ENCODE data around the gene MEGF6. TPM values are rescaled to one million over a fixed set of nuclear protein-coding genes. Genes with fewer than 3 reads are reported as not detected.
A peak's percentile ranks its signal among the peaks of the same experiment; 100 is the strongest.

MEGF6 gene
- total RNA-seq, 1 experiment from 2014 or later = 8.1 TPM

DNA sequence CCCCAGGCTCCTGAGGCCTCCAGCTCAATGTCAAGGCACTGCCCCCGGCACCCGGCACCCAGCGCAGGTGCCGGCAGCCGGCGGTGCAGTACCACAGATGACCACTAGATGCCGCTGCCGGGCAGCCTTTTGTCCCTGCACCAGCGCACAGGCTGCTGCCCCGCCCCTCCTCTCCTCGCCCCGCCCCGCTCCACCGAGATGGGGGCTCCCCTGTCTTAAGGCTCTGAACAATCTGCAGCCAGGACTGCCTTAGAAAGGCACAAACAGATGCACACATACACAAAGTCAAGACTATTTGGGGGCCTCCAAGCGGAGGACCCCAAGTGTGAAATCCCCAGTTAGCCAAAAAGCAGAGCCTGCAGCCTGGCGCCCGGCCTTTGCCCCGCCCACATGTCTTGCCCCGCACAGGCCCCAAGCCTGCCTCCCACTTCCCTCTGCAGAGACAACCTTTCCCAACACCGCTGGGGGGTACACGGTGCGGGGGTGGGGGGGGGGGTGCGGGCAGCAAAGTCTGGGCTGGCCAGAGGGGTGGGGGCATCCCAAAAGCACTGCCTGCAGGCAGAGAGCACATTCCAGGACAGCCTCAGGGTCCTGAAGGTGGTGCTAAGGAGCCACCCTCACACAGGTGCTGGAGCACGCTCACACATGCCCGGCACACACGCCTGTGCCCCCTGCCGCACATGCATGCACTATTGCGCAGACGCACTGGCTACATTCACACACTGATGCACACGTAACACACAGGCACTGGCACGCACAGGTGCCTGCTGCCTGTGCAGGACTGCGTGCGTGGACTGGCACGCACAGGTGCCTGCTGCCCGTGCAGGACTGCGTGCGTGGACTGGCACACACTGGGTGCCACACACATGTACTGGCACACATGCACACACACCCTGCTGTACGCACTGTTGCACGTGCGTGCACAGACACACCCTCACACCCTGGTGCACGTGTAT, 119.7 kb downstream of the MEGF6 start:
- in situ Hi-C loops (cut with HindIII; ENCODE audit: low sequenced_read_pairs) = no loop called here
- peak; percentile 77 for DNase-seq (ENCODE audit: low spot score)

DNA sequence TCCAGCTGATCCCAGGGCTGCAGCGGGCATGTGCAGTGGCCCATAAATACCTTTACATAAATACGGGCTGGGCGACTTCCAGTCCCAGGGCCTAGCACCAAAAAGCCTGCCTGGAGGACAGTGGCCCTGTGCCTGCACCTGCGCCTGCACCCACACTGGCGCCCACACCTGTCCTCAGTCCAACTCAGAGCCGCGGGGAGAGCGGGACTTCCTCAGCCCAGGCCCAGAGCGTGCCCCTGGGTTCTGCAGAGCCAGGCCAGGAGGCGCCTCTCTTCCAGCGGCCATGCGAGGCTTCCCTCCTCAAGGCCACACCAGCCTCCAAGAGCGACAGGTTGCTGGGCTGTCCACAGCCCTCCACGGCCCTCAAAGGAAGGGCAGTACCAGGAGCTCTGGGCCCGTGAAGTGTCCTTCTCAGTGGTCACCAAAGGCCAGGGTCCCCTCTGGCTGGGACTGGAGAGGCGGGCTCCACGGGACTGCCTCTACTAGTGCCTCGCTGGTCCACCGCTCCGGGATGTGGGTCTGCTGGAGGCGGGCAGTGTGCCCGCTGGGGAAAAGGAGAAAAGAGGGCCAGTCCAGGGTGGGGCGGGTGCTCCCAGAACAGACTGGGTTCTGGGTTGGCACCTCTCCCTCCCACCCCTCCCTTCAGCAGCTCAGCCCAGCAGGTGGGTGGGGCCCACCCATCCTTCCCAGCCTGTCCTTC, 121.1 kb downstream of the MEGF6 start:
- DNase-seq (ENCODE audit: low spot score) = no peak
- in situ Hi-C loops (cut with HindIII; ENCODE audit: low sequenced_read_pairs) = no loop called here

DNA sequence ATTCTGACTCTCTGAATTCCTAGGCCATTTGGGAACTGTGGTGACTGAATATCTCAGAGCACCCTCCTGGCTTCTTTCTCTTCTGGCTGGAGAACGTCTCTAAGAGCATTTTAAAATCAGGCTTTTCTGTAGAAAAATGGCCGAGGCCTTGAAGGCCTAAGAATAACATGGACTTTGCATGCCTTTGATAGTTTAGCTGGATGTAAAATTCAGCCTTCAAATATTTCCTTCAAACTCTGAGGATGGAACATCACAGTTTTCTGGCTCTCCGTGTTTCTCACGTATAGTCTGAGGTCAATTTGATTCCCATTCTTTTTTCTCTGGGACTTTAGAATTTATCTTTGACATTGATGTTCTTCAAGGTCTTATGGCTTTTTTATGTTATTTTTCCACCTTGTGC, 122.9 kb downstream of the MEGF6 start:
- no peak for DNase-seq (ENCODE audit: low spot score)
- in situ Hi-C loops (cut with HindIII; ENCODE audit: low sequenced_read_pairs) = no loop called here

DNA sequence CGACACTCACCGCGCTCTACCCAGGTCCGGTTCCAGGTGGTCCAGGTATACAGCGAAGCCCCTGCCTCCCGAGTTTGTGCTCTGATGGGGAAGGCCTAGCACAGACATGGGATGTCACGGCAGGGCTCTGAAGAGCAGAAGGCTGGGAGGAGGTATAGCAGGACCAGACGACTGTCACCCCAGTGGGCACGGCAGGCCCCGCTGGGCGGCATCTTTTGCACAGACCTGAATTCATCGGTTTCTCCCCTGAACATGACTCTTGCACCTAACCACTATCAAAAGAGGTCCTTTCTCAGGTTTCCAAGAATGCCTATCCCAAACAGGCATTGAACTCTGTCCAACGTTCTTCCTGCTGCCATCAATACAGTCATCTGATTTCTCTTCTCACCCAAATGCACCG, 126.3 kb downstream of the MEGF6 start:
- in situ Hi-C loops (cut with HindIII; ENCODE audit: low sequenced_read_pairs) = no loop called here
- no peak for DNase-seq (ENCODE audit: low spot score)

DNA sequence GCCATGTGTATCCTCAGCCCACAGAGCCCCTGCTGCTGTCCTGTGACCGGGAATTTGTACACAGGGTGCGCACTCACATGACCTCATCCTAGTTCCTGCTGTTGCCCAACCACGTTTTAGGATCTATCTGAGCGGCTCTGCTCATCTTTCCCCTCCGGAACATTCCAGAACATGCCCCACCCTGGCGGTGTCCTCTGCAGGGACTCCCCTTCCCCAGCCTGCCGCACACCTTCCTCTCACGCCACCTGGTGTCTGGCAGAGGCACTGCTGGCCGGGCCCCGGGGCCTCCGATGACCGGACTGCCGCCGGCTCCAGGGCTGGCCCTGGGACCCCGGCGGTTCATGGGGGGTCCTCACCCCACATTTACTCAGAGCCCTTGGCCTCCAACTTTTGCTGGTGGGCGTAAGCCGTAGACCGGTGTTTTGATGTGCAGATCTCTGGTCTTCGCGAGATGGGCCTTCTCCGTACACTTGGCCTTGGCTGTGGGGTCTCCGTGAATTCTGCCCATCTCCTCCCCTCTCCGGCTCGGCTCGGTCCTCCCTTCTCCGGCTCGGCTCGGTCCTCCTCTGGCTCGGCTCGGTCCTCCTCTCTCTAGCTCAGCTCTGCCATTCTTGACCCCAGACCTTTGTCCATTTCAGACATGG, 127.4 kb downstream of the MEGF6 start:
- in situ Hi-C loops (cut with HindIII; ENCODE audit: low sequenced_read_pairs) = no loop called here
- no peak for DNase-seq (ENCODE audit: low spot score)

DNA sequence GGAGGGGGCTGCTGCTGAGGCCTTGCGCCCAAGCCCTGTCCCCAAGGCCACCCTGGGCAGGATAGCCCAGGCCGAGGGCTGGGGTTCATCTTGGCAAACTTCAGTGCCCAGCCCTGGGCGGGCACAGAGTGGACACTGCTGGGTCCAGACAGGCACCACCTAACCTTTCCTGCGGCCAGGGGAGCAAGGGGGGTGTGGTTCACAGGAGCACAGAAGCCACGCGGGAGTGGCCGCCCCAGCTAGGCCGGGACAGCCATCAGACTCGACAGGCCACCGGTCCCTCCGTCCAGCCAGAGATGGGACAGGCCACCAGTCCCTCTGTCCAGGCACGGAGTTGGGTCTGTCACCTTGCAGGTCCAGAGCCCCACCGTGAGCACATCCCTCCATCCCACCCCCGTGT, 127.9 kb downstream of the MEGF6 start:
- in situ Hi-C loops (cut with HindIII; ENCODE audit: low sequenced_read_pairs) = no loop called here
- DNase-seq (ENCODE audit: low spot score) = no peak

DNA sequence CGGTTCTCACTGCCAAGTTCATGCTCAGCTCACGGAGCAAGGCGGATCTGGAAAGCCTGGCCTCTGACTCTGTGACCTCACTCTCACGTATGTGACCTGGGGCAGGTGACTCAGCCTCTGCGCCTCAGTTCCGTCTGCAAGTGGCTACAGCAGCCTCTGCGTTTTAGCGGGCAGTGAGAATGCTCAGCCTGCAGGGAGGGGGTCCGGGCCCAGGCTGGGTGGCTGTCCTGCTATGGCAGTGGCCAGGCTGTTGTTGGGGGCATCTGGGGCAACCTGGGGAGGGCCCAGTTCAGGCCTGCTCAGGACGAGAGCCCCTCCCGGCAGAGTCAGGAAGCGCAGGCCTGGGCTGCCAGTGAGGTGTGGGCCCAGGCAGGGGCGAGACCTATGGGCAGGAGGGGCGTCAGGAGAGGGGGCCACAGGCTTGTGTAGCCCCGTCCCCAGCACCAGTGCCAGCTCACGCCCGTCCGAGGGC, 128.9 kb downstream of the MEGF6 start:
- in situ Hi-C loops (cut with HindIII; ENCODE audit: low sequenced_read_pairs) = no loop called here
- no peak for DNase-seq (ENCODE audit: low spot score)

DNA sequence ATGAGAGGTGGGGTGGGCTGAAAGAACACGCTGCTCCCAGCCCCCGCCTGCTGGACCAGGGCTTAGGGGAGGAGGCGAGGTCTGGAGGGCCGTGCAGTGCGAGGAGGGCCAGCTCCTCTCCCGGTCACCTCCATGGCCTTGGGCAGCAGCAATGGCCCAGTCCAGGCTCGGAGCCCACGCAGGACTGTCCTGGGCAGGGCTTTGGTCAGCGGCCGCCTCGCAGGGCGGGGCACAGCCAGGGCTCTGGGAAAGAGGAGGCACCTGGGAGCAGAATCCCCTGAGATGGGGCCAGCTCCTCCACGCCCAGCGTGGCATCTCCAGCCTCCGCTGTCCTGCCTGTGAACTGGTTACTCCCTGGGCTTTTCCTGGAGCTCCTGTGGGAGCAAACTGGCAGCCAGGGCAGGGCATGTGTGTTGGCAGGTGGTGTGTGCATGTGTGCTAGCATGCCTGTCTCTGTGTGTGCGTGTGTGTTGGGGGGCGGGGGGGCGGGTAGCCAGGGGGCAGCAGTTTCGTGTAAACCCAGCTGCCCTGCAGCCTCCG, 129.4 kb downstream of the MEGF6 start:
- DNase-seq (ENCODE audit: low spot score) = no peak
- in situ Hi-C loops (cut with HindIII; ENCODE audit: low sequenced_read_pairs) = no loop called here

DNA sequence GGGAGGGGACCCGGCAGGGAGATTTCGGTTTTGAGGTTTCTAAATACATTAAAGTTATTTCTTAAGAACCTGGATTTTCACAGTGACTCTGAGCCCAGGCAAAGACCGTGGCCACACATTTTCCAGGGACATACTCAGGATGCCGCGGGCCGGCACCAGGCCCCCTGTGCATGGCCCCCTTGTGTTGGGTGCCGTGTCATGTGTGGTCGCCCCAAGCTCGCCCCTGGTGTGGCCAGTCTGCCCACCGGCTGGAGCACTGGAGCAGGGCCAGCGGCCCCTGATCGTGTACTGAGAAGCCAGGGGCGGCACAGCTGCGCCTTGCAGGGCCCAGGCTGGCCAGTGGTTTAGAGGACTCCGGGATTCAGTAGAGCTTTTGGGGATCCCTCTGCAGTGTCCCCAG, 130.3 kb downstream of the MEGF6 start:
- no peak for DNase-seq (ENCODE audit: low spot score)
- in situ Hi-C loops (cut with HindIII; ENCODE audit: low sequenced_read_pairs) = no loop called here

DNA sequence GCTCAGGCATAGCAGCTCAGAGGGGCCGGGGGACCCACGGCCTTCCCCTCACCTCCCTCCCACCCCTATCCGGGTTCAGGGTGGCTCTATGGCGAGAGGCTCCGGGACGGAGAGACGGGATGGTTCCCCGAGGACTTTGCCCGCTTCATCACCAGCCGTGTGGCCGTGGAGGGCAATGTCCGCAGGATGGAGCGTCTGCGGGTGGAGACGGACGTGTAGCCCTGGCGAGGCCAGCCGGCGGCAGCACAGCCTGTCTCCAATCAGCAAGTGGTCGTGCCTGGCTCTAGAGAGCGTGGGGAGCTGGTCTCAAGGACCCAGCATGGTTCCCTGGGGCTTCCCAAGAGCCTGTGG, 131.0 kb downstream of the MEGF6 start:
- DNase-seq (ENCODE audit: low spot score) = no peak

DNA sequence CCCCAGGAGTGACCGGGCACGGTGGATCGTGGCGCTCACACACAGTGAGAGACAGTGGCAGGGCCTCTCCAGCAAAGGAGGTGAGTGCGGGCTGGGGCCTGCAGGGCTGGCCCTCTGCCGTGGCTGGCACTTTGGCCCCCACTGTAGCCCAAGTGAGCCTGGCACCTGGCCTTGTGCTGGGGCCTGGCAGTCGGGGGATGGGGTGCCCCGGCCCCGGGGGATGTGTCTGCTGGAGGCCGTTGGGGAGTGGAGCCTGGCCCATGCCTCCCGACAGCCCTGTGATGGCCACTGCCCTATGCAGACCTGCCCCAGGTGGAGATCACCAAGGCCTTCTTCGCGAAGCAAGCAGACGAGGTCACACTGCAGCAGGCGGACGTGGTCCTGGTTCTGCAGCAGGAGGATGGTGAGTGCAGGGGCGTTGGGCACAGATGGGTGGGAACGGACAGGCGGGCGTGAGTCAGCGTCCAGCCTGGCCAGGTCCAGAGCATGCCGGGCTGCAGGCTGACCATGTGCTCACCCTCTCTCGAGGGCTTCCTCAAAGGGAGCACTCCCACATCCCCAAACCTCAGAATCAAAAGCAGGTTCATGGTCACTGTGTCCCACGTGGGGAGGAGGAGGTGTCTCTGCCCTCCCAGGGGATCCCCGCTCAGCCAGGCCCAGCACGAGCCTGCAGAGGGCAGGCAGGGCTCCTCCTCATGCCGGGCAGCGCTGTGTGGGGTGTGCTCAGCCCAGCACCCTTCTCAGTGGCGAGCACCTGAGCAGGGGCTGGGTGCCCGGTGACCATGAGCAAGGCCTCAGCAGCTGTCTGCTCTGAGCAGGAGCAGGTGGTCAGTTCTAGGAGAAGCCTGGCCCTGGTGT, 131.6 kb downstream of the MEGF6 start:
- no peak for DNase-seq (ENCODE audit: low spot score)
- in situ Hi-C loops (cut with HindIII; ENCODE audit: low sequenced_read_pairs) = no loop called here

More for the DNA sequence above, 131.0 kb downstream of the MEGF6 start:
- in situ Hi-C loops (cut with HindIII; ENCODE audit: low sequenced_read_pairs) = no loop called here

DNA sequence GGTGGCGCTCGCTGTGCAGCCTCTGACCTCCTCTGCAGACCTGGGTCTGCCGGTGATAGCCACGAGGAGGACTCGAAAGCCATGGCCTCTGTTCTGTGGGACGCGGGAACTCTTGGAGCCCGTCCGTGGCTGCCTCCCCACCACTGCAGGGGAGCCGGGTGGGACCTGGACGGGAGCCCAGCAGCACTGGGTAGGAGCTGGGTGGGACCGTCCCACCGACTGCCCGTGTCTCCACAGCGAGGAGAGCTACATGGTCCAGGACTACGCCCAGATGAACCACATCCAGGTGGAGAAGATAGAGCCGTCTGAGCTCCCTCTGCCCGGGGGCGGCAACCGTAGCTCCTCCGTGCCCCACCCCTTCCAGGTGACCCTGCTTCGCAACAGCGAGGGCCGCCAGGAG, 133.1 kb downstream of the MEGF6 start:
- DNase-seq (ENCODE audit: low spot score) = no peak
- in situ Hi-C loops (cut with HindIII; ENCODE audit: low sequenced_read_pairs) = no loop called here

DNA sequence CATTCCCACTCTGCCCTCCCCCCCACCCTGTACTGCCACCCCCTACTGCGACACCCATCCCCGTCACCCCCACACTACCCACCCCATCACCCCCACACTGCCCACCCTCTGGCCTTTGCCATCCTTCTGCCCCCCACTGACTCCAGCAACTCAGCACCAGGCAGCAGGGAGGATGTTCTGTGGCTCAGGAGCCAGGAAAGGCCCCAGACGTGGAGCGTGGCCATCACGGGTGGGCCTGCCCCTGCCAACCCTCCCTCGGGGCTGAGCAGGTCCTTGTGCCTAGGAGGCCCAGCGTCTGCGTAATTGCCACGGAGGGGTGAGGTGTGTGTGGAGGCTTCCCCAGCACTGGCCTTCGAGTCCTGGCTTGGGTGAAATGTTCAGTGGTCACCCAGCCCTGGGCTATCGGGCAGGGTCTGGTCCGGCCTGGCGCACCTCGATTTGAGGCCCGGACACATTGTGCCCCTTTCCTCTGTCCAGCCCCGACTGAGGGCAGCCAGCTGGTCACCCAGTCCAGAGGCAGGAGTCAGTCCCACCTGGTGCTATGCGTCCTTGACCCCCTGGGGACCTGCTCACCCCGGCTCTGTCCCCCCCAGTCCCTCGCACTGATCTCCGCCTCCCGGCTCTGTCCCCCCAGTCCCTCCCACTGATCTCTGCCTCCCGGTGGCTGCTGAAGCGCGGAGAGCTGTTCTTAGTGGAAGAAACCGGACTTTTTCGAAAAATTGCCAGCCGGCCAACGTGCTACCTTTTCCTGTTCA, 133.9 kb downstream of the MEGF6 start:
- no peak for DNase-seq (ENCODE audit: low spot score)
- in situ Hi-C loops (cut with HindIII; ENCODE audit: low sequenced_read_pairs) = no loop called here

DNA sequence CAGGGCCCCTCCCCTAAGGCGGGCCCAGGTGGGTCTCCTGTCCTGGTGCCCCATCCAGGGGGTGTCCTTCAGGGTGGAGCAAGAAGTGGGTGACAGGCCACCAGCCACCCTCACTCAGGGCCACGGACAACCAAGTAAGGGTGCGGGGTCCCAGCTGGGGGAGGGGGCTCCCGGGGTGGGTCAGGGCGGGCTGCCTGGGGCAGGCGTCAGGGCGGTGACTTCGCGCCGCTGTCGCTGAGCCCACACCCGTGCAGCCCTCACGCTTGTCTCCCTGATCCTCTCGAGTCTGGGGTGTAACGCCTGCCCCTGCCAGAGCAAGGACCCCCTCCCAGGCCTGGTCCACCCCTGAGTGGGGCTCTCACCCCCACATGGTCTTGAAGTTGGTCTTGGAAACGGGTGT, 134.6 kb downstream of the MEGF6 start:
- DNase-seq (ENCODE audit: low spot score) = no peak
- in situ Hi-C loops (cut with HindIII; ENCODE audit: low sequenced_read_pairs) = no loop called here

DNA sequence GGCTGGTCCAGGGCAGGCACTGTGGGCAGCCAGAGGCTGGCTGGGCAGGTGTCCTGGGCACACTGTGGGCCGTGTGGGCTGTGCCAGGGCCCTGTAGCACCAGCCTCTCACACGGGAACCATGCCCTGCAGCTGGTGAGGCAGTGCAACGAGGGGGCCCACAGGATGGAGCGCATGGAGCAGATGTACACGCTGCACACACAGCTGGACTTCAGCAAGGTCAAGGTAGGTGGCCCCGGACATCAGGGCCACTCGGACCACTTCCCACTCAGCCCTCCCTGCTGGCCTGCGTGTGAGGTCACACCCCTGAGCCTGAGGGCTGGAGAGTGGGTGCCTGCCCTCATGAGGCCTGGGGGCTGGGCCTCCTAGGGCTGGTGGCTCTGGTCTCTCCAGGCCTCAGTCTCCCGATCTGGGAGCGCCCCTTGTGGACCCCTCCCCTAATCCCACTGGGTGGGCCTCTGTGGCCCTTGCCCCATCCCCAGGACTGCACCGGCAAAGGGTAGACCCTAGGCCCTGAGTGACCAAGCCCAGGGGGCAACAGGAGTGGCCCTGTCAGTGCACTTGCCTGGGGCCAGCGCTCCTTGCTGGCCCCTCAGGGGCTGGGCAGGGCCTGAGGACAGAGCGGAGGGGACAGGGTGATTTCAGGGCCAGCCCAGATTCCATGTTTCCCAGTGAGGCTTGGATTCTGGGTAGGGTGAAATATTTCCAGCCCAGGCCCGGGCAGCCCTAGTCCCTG, 135.3 kb downstream of the MEGF6 start:
- in situ Hi-C loops (cut with HindIII; ENCODE audit: low sequenced_read_pairs) = no loop called here
- no peak for DNase-seq (ENCODE audit: low spot score)

DNA sequence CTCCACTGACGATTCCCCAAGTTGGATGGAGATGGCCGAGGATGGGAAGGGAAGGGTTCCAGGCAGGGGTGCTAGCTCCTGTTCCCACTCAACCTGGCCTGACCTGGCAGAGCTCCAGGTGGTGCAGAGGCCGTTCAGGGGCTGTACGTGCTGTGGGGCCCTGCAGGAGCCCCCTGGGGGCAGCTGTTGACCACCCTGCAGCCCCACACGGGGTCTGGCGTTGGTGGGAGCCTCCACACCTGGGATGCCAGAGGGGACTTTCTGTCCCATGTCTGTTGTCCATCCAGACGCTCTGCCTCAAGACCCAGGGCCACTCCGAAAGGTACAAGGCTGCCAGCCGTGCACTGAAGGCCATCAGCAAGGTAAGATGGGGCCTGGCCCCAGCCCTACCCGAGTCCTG, 136.9 kb downstream of the MEGF6 start:
- in situ Hi-C loops (cut with HindIII; ENCODE audit: low sequenced_read_pairs) = no loop called here
- DNase-seq (ENCODE audit: low spot score) = no peak

DNA sequence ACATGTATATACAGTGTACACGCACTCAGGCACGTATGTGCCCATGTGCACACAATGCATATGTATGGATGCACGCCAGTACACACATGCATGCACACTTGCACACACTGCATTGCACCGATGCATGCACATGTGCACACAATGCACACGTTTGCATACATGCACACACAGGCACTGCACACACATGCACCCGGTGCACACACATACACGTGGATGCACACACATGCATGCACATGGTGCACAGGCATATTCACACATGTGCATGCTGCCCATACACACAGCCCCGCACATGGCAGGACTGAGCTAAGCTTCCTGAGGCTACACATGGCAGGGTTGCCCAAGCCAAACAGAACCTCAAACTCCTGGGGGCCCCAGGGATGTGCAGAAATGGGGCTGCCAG, 137.3 kb downstream of the MEGF6 start:
- in situ Hi-C loops (cut with HindIII; ENCODE audit: low sequenced_read_pairs) = no loop called here
- no peak for DNase-seq (ENCODE audit: low spot score)

DNA sequence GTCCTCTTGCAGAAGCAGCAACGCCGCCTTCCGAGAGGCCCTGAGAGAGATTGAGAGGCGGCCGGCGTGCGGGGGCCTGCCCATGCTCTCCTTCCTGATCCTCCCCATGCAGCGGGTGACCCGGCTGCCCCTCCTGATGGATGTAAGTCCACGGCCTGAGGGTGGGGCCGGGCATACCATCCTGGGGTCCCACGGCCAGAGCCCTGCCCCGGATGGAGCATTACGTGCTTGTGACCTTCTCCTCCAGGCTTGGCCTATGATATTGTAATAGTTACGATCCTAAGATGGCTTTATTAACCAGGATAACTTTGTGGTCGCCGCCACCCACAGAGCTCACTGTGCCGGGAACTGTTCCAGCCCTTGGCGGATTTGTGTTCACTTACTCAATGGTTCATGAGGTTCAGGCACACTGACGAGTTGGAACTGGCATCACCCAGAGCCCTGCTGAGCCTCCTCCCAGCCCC, 137.9 kb downstream of the MEGF6 start:
- DNase-seq (ENCODE audit: low spot score) = no peak

More for the DNA sequence above, 137.9 kb downstream of the MEGF6 start:
- in situ Hi-C loops (cut with HindIII; ENCODE audit: low sequenced_read_pairs) = no loop called here
